Activated CD4-positive, alpha-beta memory T cell treated with anti-CD3 and anti-CD28 coated beads, Interleukin-2, amount 10 ng/mL, durations not matched to agents 7 days and 5 days (primary cell): ENCODE results near the gene NEMP1. TPM values are rescaled to one million over a fixed set of nuclear protein-coding genes. Genes with fewer than 3 reads are reported as not detected.

Source experiments
- CTCF ChIA-PET: fragments of 350-600 bp; sonication (Branson Sonifier 250); formaldehyde crosslinking; loops from one replicate; lab custom pipeline; 2021; ENCODE audit warnings: antibody characterized with exemption, inconsistent platforms; lab: Charles Lee
- POLR2A ChIA-PET: fragments of 350-600 bp; sonication (Branson Sonifier 250); formaldehyde crosslinking; loops from one replicate; lab custom pipeline; 2021; ENCODE audit warnings: antibody characterized with exemption; lab: Charles Lee
- DNase-seq: peaks from one replicate; pipeline ENCODE4 v3.0.0-alpha.2; 2020
- H3K27ac Mint-ChIP-seq: one replicate; pipeline ENCODE4 v1.8.0; 2021; ENCODE audit warnings: mild to moderate bottlenecking, mixed read lengths
- H3K27me3 Mint-ChIP-seq: one replicate; pipeline ENCODE4 v1.8.0; 2021; ENCODE audit warnings: mixed read lengths
- H3K36me3 Mint-ChIP-seq: one replicate; pipeline ENCODE4 v1.8.0; 2021; ENCODE audit warnings: low read depth, mixed read lengths
- H3K4me1 Mint-ChIP-seq: one replicate; pipeline ENCODE4 v1.8.0; 2021; ENCODE audit warnings: mixed read lengths
- H3K4me3 Mint-ChIP-seq: one replicate; pipeline ENCODE4 v1.8.0; 2021; ENCODE audit warnings: mild to moderate bottlenecking, mixed read lengths
- H3K9me3 Mint-ChIP-seq: one replicate; pipeline ENCODE4 v1.8.0; 2021; ENCODE audit warnings: mixed read lengths
- total RNA-seq, 2 experiments: library from RNA; stranded (reverse); gene quantifications; one replicate each; pipeline ENCODE4 v1.2.3, GENCODE V29; 2021

Gene NEMP1
- total RNA-seq, 2 experiments from 2014 or later = 51.7 to 59.2 TPM

DNA sequence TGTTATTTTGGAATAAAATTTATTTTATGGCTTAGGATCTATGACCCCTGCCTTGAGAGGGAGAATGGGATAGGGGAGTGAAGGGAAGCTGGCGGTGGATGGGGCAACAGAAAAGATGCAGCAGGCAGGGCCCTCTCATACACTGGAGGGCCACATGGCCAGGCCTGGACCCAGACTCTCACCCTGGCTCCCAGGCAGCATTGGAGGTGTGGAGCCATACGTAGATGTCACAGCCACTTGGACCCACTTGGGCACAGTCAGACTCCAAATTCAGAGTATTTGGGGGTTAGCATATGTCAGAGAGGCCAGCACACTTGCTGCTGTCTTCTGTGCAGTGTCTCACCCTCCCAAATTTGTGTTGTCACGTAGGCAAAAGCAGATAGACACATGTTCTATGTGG is 16.8 kb upstream of the NEMP1 start:
- peaks cover 49% of the 10 kb centered on the region for H3K36me3 Mint-ChIP-seq

DNA sequence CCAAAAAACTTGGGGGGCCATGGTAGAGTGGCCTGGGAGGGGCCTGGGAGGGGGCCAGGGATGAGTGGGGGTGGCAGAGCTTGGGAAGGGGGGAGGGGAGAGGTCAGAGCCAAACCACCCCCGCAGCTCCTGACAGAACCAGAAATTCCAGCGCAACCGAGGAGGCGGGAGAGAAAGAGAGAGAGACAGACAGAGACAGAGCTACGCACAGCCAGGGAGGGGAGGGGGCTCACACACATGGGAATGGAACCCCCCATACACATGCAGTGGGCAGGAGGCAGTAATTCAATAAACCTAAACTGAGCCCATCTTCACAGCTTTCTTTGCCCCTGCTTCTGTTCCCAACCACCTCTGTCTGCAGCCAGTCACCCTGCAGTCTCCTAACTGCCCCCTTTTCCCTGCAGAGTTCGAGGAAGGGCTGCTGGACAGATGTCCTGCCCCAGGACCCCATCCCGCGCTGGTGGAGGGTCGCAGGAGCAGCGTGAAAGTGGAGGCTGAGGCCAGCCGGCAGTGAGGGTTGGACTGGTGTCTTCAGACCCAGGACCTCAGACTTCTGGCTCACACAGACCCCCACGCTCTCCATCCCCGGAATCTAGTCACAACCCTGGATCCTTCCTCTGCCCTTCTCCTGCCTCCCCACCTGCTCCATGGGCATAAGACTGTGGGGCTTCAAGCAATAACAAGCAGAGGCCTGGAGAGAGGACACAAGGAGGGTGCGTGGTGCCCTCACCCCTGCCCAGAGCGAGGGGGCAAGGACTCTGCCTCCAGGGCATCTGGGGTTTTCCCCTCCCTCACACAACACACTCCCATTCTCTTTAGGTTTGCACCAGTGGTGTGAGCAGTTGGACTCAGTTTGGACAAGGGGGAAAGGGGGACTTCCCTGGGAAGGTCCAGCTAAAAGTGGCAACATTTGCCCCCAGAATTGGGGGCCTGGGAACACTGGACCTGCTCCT is 15.9 kb upstream of the NEMP1 start:
- POLR2A ChIA-PET = interaction anchor here (0.9 to 14.8 kb wide), 4 partner anchors 15 to 25 kb away, joined by 4 to 247 read pairs (median 10); partner anchors contain the start of genes NEMP1 and STAT6

More for the DNA sequence above, 16.8 kb upstream of the NEMP1 start:
- H3K27ac Mint-ChIP-seq = peak overlapping the region; percentile 5
- H3K9me3 Mint-ChIP-seq = no peaks in the 10 kb centered on the region
- ChIA-PET POLR2A (interaction anchor here (14.8 kb wide), 1 partner anchor 14 kb away, joined by 247 read pairs; the partner anchor contains the start of gene STAT6), CTCF (interaction anchor here (0.5 to 8.3 kb wide), 4 partner anchors 15 to 74 kb away, joined by 3 to 69 read pairs (median 4); partner anchors contain the start of gene STAT6)
- no peak for DNase-seq
- peaks cover 38% of the 10 kb centered on the region for H3K4me1 Mint-ChIP-seq
- no peak overlapping the region for H3K4me3 Mint-ChIP-seq
- no peaks in the 10 kb centered on the region for H3K27me3 Mint-ChIP-seq

GRCh38 chr12:57093415-57094207 is 15.0 kb upstream of the NEMP1 start:
- peaks cover 36% of the 10 kb centered on the region for H3K36me3 Mint-ChIP-seq
- H3K27me3 Mint-ChIP-seq = no peaks in the 10 kb centered on the region
- H3K4me1 Mint-ChIP-seq = peaks cover 38% of the 10 kb centered on the region
- CTCF ChIA-PET = interaction anchor here (0.7 to 8.7 kb wide), 9 partner anchors 11 to 85 kb away, joined by 3 to 91 read pairs (median 3); partner anchors contain the start of genes NEMP1 and STAT6
- POLR2A ChIA-PET = interaction anchor here (0.9 to 14.8 kb wide), 4 partner anchors 15 to 24 kb away, joined by 4 to 247 read pairs (median 10); partner anchors contain the start of genes NEMP1 and STAT6
- peak overlapping the region; percentile 79 for H3K27ac Mint-ChIP-seq
- DNase-seq = peak; percentile 57
- H3K4me3 Mint-ChIP-seq = peak overlapping the region; percentile 39
- no peaks in the 10 kb centered on the region for H3K9me3 Mint-ChIP-seq

More for the DNA sequence above, 15.9 kb upstream of the NEMP1 start:
- DNase-seq = no peak
- H3K36me3 Mint-ChIP-seq = peaks cover 44% of the 10 kb centered on the region
- CTCF ChIA-PET = interaction anchor here (0.7 to 8.7 kb wide), 10 partner anchors 10 to 86 kb away, joined by 3 to 91 read pairs (median 4); partner anchors contain the start of genes NEMP1 and STAT6
- no peak overlapping the region for H3K4me3 Mint-ChIP-seq
- no peaks in the 10 kb centered on the region for H3K27me3 Mint-ChIP-seq
- H3K4me1 Mint-ChIP-seq = peaks cover 38% of the 10 kb centered on the region
- H3K9me3 Mint-ChIP-seq = no peaks in the 10 kb centered on the region
- H3K27ac Mint-ChIP-seq = peak overlapping the region; percentile 31

GRCh38 chr12:57092876-57093414 is 14.4 kb upstream of the NEMP1 start:
- no peak for DNase-seq
- Mint-ChIP-seq H3K4me1 (peaks cover 44% of the 10 kb centered on the region), H3K27ac (peak overlapping the region; percentile 16), H3K36me3 (peaks cover 35% of the 10 kb centered on the region), H3K27me3 (no peaks in the 10 kb centered on the region), H3K4me3 (no peak overlapping the region), H3K9me3 (no peaks in the 10 kb centered on the region)
- POLR2A ChIA-PET = interaction anchor here (1.5 to 14.8 kb wide), 5 partner anchors 14 to 24 kb away, joined by 3 to 247 read pairs (median 14); partner anchors contain the start of genes NEMP1 and STAT6
- CTCF ChIA-PET = interaction anchor here (1.1 to 8.7 kb wide), 8 partner anchors 14 to 85 kb away, joined by 3 to 91 read pairs (median 8); partner anchors contain the start of genes NEMP1 and STAT6

- H3K27ac Mint-ChIP-seq = peak overlapping the region; percentile 26
- POLR2A ChIA-PET = interaction anchor here (1.5 to 14.8 kb wide), 5 partner anchors 14 to 27 kb away, joined by 3 to 247 read pairs (median 14); partner anchors contain the start of genes NEMP1 and STAT6
- H3K36me3 Mint-ChIP-seq = peaks cover 35% of the 10 kb centered on the region
- CTCF ChIA-PET = interaction anchor here (1.4 to 8.7 kb wide), 7 partner anchors 14 to 84 kb away, joined by 4 to 91 read pairs (median 9); partner anchors contain the start of genes NEMP1 and STAT6
- no peak overlapping the region for H3K4me3 Mint-ChIP-seq
- no peaks in the 10 kb centered on the region for H3K9me3 Mint-ChIP-seq
- peaks cover 47% of the 10 kb centered on the region for H3K4me1 Mint-ChIP-seq
- H3K27me3 Mint-ChIP-seq = no peaks in the 10 kb centered on the region
- no peak for DNase-seq
Measured at GRCh38 chr12:57092529-57092862, 13.9 kb upstream of the NEMP1 start.

GRCh38 chr12:57091638-57092528 is 13.3 kb upstream of the NEMP1 start:
- peaks cover 30% of the 10 kb centered on the region for H3K36me3 Mint-ChIP-seq
- no peak overlapping the region for H3K27ac Mint-ChIP-seq
- ChIA-PET POLR2A (interaction anchor here (0.6 to 14.8 kb wide), 6 partner anchors 13 to 26 kb away, joined by 3 to 247 read pairs (median 10); partner anchors contain the start of genes NEMP1 and STAT6), CTCF (interaction anchor here (1.4 to 8.7 kb wide), 7 partner anchors 13 to 84 kb away, joined by 4 to 91 read pairs (median 9); partner anchors contain the start of genes NEMP1 and STAT6)
- H3K9me3 Mint-ChIP-seq = no peaks in the 10 kb centered on the region
- DNase-seq = no peak
- peaks cover 49% of the 10 kb centered on the region for H3K4me1 Mint-ChIP-seq
- no peaks in the 10 kb centered on the region for H3K27me3 Mint-ChIP-seq
- no peak overlapping the region for H3K4me3 Mint-ChIP-seq

- Mint-ChIP-seq H3K4me3 (peak overlapping the region; percentile 31), H3K27ac (no peak overlapping the region), H3K4me1 (peaks cover 57% of the 10 kb centered on the region), H3K36me3 (peaks cover 24% of the 10 kb centered on the region), H3K9me3 (no peaks in the 10 kb centered on the region), H3K27me3 (no peaks in the 10 kb centered on the region)
- DNase-seq = no peak
- ChIA-PET POLR2A (interaction anchor here (0.6 to 14.8 kb wide), 7 partner anchors 8 to 25 kb away, joined by 3 to 247 read pairs (median 14); partner anchors contain the start of genes NEMP1 and STAT6), CTCF (interaction anchor here (1.1 to 8.7 kb wide), 8 partner anchors 12 to 152 kb away, joined by 4 to 91 read pairs (median 8); partner anchors contain the start of genes NEMP1 and STAT6)
Measured at GRCh38 chr12:57090924-57091637, 12.5 kb upstream of the NEMP1 start.

GRCh38 chr12:57090490-57090889 is 11.9 kb upstream of the NEMP1 start:
- Mint-ChIP-seq H3K36me3 (peaks cover 18% of the 10 kb centered on the region), H3K27ac (no peak overlapping the region), H3K4me1 (peaks cover 63% of the 10 kb centered on the region), H3K4me3 (peak overlapping the region; percentile 31), H3K27me3 (no peaks in the 10 kb centered on the region), H3K9me3 (no peaks in the 10 kb centered on the region)
- ChIA-PET POLR2A (interaction anchor here (0.7 to 14.8 kb wide), 5 partner anchors 9 to 365 kb away, joined by 3 to 247 read pairs (median 33); partner anchors contain the start of genes NEMP1 and STAT6), CTCF (interaction anchor here (0.9 to 8.7 kb wide), 5 partner anchors 11 to 153 kb away, joined by 3 to 91 read pairs (median 8); partner anchors contain the start of genes NEMP1 and STAT6)
- DNase-seq = no peak

DNA sequence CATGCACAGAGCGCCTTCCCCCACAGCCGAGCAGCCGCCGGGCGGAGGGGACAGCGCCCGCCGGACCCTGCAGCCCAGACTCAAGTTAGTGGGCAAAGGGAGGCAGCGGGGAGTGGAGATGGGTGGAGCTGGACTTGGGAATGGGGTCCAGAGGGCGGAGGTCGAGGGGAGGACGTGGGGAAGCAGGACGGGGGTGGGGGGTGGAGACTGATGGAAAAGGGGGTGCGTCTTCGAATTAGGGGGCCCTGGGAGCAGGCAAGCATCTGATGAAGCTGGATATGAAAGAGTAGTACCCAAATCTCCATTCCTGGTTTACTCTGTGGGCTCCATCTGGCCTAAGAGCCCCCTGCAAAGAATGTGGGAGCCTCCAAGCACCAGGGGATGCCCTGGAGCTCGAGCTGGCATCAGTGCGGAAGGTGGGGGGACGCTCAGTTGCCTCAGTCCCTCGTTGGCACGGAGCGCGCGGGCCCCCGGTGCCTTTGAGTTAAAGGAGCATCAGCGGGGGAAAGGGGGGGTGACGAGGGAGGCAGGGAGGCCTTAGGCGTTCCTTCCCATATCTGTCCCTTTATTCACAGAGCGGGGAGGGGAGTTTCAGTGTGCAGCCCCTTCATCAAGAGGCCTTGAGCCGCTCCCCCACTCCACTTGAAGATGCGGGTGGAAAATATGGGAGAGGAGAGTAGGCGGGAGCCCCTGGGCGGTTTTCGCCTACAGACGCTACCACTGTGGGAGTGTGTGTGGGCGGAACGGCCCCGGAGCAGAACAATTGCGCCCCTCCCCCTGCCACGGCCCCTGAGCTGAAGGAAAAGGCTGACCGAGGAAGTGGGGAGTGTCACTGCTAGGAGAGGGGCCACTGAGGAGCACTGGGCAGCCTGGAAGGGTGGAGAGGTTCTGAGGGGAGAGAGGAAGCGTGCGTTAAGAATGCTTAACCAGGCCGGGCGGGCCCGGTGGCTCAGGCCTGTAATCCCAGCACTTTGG is 11.0 kb upstream of the NEMP1 start:
- Mint-ChIP-seq H3K27me3 (no peaks in the 10 kb centered on the region), H3K4me3 (peak overlapping the region; percentile 81), H3K4me1 (peaks cover 68% of the 10 kb centered on the region), H3K27ac (no peak overlapping the region), H3K36me3 (peaks cover 17% of the 10 kb centered on the region), H3K9me3 (no peaks in the 10 kb centered on the region)
- DNase-seq = peak; percentile 45
- ChIA-PET CTCF (interaction anchor here (0.9 to 8.7 kb wide), 5 partner anchors 10 to 154 kb away, joined by 3 to 91 read pairs (median 8); partner anchors contain the start of genes NEMP1 and STAT6), POLR2A (interaction anchor here (0.7 to 14.8 kb wide), 6 partner anchors 10 to 364 kb away, joined by 3 to 247 read pairs (median 20); partner anchors contain the start of genes NEMP1 and STAT6)
